ENCODE data around the gene PTGFRN. TPM values are rescaled to one million over a fixed set of nuclear protein-coding genes. Genes with fewer than 3 reads are reported as not detected.
A peak's percentile ranks its signal among the peaks of the same experiment; 100 is the strongest.

Gene PTGFRN
- total and polyA plus RNA-seq, 2 of the 13 experiments (the other 11 are each of a cell fraction or from before 2014, with no cell fraction given) = 3.3 to 11.3 TPM

DNA sequence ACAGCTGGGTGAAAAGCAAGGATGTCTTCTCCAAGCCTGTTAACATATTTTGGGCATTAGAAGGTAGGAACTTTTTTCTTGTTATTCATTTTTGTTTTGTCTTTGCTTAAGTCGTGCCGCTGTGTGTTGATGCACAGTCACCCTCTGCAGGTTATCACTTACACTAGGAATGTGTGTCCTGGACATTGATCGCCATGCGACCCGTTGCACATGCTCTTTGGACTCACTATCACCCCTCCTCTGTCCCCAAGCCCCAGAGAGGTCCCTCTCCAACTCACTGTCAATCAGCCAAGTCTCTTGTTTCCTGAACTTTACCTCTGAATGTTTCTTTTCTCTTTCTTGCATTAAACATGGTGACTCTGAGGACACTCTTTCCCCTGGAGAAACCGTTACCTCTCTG, 51.9 kb downstream of the PTGFRN start (continued):
- TF ChIP-seq ZNF510 (CRISPR knock-in tag; IDR thresholded peaks at IDR 0.05; ENCODE audit: low read depth) (no peak), MAZ (IDR thresholded peaks at IDR 0.05; ENCODE audit: borderline replicate concordance, low read depth, low read length) (no peak), MAZ (CRISPR knock-in tag; IDR thresholded peaks at IDR 0.05; ENCODE audit: low read depth) (no peak), NCOA1 (CRISPR knock-in tag; IDR thresholded peaks at IDR 0.05) (no peak), ZNF761 (CRISPR knock-in tag; conservative IDR thresholded peaks at IDR 0.05) (no peak), BCL6 (CRISPR knock-in tag; IDR thresholded peaks at IDR 0.05) (no peak), ZBTB2 (CRISPR knock-in tag; IDR thresholded peaks at IDR 0.05; ENCODE audit: low read depth) (no peak), SALL1 (CRISPR knock-in tag; IDR thresholded peaks at IDR 0.05) (0 out of 2 replicates have a peak, but pooled peaks have one; percentile 11), ZNF124 (CRISPR knock-in tag; IDR thresholded peaks at IDR 0.05) (no peak), ZNF12 (CRISPR knock-in tag; IDR thresholded peaks at IDR 0.05) (no peak), ATF4 (CRISPR knock-in tag; IDR thresholded peaks at IDR 0.05) (no peak), HOXD1 (CRISPR knock-in tag; IDR thresholded peaks at IDR 0.05) (no peak), SRSF9 (IDR thresholded peaks at IDR 0.05; ENCODE audit: borderline replicate concordance, insufficient read depth, low read depth, low read length, poor library complexity, severe bottlenecking) (no peak), ZNF75D (CRISPR knock-in tag; IDR thresholded peaks at IDR 0.05; ENCODE audit: borderline replicate concordance) (no peak), ZNF720 (CRISPR knock-in tag; IDR thresholded peaks at IDR 0.05) (no peak)
- TF ChIP-seq, protein P1, sequence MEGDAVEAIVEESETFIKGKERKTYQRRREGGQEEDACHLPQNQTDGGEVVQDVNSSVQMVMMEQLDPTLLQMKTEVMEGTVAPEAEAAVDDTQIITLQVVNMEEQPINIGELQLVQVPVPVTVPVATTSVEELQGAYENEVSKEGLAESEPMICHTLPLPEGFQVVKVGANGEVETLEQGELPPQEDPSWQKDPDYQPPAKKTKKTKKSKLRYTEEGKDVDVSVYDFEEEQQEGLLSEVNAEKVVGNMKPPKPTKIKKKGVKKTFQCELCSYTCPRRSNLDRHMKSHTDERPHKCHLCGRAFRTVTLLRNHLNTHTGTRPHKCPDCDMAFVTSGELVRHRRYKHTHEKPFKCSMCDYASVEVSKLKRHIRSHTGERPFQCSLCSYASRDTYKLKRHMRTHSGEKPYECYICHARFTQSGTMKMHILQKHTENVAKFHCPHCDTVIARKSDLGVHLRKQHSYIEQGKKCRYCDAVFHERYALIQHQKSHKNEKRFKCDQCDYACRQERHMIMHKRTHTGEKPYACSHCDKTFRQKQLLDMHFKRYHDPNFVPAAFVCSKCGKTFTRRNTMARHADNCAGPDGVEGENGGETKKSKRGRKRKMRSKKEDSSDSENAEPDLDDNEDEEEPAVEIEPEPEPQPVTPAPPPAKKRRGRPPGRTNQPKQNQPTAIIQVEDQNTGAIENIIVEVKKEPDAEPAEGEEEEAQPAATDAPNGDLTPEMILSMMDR (CRISPR knock-in tag; IDR thresholded peaks at IDR 0.05) = 0 out of 2 replicates have a peak, but pooled peaks have one; percentile 15

Data from HepG2 (cell line).